Cerebellar cortex (tissue), 1 donor: Measurements from ENCODE around the gene IGSF9B.
"Not testable (repeated sequence)": the region's sequence is repeated elsewhere in the genome, so short reads cannot be mapped to it uniquely, and the experiment has no call there.

Experiments
- DNase-seq: peaks from one replicate; pipeline ENCODE4 v3.0.0-alpha.2; 2015; ENCODE audit warnings: low spot score

The IGSF9B gene

DNA sequence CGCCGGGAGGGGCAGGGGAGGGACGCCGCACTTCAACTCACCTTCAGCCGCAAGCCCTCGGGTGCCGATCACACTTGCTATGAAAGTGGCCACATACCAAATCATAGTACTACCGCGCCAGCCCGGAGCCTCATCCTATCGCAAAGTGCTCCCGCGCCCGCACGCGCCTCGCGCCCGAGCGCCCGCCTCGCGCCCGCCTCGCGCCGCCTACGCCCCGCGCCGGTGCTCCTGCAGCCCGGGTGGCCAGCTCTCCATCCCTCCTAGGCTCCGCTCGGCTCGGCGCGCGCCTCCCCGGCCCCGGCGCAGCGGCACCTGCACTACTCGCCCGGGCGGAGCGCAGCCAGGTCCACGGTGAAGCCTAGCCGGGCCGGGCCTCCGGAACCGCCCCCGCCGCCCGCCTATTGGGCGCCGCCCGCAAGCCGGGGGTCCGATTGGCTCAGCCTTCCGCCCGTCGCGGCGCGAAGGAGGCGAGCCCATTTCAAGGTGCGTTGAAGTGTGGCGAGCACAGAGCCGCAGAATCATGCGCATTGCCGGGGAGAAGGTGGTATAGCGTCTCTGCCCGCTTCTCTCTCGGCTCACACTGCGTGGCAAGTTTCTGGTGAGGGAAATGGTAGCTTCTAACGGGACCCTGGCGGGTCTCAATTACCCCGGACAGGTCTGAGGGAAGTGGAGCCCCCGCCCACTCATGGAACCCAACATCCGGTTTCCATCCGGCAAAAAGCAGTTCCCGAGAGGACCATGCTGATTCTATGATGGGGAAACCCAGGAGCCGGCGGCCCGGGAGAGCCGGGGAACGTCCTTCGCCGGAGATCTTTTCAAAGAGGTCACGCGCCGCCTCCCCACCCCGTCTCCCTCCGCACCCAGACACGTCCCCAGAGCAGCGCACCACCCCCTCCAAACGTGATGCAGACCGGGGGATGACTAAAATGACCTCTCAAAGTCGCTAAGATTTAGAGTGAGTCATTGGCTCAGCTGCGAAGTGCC, at the start of gene IGSF9B:
TSS of gene IGSF9B (minus strand) at position 319 of the 984 bp plus-strand sequence. CDS start at position 105, 214 bp downstream.
- peak; percentile 92 for DNase-seq

DNA sequence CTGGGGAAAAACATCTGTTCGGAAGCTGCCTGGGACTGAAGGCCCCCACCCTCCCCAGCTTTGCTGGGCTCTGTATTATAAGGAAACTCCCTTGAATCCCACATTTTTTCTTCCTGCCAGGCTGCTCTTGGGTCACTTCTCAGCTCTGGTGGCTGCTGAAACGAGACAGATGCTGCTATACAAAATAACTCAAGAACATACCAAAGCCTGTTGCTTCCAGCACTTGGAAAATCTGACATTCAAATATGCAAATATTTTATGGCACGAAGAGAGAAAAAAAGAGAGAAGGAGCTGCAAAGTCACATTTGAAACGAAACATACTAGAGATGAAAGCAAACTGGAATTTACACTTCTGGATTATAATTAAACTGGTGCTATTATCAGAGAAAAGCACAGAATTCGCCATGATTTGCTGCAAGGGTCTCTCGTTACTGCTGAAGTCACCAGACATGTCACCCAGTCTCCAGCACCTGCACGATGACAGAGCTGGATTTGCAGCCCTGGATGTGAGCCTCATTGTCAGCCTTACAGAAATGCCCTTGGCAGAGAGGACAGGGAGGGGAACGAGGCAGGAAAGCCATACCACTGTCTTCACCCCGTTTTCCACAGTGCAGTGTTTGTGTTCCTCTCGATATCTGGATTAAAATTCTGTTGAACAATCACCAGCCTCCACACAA, 47.9 kb upstream of the IGSF9B start:
- DNase-seq, result no peak

- DNase-seq, result no peak
These were observed 47.2 kb upstream of the IGSF9B start for GRCh38 chr11:134003792-134004495.

DNA sequence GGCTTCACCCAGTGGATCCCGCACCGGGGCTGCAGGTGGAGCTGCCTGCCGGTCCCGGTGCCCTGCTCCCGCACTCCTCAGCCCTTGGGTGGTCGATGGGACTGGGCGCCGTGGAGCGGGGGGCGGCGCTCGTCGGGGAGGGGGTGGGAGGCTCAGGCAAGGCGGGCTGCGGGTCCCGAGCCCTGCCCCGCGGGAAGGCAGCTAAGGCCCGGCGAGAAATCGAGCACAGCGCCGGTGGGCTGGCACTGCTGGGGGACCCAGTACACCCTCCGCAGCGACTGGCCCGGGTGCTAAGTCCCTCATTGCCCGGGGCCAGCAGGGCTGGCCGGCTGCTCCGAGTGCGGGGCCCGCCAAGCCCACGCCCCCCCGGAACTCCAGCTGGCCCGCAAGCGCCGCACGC, 46.1 kb upstream of the IGSF9B start:
- not testable (repeated sequence) for DNase-seq

DNA sequence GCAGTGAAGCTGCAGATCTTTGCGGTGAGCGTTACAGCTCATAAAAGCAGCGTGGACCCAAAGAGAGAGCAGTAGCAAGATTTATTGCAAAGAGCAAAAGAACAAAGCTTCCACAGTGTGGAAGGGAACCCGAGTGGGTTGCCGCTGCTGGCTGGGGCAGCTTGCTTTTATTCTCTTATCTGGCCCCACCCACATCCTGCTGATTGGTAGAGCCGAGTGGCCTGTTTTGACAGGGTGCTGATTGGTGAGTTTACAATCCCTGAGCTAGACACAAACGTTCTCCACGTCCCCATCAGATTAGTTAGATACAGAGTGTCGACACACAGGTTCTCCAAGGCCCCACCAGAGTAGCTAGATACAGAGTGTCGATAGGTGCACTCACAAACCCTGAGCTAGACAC, 45.6 kb upstream of the IGSF9B start:
- DNase-seq, result not testable (repeated sequence)

DNA sequence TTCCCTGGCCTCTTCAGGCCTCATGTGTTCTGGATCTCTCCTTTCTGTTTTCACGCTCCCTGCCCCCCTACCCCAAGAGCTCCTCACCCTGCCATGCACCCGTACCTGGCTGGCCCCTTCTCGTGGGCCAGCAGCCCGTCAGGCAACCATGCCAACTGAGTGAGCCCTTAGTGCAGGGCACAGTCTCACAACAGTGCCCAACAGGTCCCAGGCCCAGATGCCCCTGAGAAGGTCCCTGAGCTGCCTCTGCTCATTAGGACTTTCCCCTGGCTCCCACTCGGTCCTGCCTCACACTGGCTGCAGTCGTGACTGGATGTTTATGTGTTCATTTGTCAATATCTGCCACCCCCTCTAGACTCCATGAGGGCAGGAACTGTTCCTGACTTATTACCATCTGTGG, 44.8 kb upstream of the IGSF9B start:
- no peak for DNase-seq

DNA sequence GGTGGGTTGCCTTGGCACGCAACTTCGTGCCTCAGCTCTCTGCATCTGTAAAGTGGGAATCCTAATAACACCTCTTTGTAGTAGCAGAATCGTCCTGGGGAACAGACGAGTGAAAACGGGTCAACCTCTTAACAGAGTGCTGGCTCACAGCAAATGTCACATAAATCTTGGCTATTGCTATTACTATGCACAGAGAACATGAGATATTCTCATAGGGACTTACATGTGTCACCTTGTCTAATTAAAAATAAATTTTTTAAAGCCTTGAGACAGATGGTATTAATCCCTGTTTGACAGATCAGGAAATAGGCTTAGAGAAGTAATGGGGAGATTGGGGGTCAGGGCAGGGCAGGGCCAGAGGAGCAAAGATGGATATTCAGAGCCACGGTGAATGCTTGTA, 44.3 kb upstream of the IGSF9B start:
- DNase-seq, result no peak

GRCh38 chr11:133999355-133999754, 42.6 kb upstream of the IGSF9B start:
- DNase-seq, result no peak

DNA sequence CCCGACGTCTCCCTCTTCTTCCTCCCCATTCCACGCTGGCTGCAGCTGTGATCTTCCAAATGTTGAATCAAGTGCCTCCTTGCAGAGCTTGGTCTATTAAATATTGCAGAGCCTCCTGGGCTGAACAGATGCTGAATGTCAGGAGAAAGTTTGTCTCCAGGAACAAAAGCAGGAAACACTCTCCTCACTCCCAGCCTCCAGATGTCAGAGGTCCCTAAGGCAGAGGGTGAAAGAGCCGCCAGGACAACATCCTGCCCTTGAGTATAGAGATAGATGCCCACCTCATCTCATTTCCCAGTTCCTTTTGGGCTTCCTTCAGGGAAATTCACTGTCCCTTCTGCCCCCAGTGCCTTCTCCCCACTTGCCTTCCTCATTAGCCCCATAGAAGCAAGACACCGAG, 40.8 kb upstream of the IGSF9B start:
- no peak for DNase-seq

- DNase-seq, result no peak
These were observed 39.9 kb upstream of the IGSF9B start for GRCh38 chr11:133996671-133997070.

DNA sequence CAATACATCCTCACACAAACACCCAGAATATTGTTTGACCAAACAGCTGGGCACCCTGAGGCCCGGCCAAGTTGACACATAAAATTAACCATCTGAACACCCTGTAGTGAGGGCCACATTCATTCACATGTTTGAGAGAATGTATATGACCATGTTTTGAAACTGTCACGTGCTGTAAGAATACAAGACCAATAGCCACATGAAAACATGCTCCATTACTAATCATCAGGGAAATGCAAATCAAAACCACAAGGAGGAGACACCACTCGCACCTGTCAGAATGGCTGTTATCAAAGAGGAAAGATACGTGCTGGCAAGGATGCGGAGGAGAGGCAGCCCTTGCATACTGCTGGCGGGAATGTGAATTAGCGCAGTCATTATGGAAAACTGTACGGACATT, 38.3 kb upstream of the IGSF9B start:
- no peak for DNase-seq

- no peak for DNase-seq
These were observed 37.2 kb upstream of the IGSF9B start for GRCh38 chr11:133993921-133994320.

DNA sequence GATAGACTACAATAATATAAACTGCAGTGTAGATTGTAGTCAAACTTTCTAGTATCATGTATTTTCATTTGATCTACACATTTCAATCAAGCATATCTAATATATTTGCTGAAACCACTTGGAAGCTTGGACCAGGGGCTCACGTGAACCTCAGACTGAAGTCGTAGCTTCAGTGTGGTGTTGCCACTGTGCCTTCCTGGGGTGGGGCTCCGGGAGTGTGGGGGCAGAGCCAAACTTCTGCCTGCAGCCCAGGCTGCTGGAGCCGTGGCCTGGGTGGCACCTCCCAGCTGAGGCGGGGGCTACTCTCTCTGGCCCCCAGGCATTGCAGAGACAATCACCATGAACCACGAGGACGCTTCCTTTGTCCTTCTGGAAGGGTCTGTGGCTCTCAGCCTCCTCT, 36.3 kb upstream of the IGSF9B start:
- no peak for DNase-seq

GRCh38 chr11:133992121-133992520, 35.4 kb upstream of the IGSF9B start:
- DNase-seq, result no peak

DNA sequence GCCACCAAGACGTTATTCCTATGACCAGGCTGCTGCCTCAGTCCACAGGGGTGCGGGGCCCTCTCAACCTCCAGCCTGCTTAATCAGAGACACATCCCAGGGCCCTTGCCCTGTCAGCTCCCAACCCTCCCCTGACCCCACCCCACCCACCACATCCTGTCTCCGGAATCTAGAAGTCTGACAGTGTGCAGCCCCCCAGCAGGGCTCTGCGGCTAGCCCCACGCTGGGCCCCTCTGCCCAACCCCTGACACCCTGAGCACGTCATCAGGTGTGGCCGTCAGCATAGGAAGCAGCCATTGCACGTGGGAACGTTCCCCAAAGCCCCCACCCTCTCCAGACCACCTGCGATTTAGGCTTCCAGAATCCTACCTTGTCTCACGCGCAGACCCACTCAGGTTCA, 34.3 kb upstream of the IGSF9B start:
- no peak for DNase-seq

DNA sequence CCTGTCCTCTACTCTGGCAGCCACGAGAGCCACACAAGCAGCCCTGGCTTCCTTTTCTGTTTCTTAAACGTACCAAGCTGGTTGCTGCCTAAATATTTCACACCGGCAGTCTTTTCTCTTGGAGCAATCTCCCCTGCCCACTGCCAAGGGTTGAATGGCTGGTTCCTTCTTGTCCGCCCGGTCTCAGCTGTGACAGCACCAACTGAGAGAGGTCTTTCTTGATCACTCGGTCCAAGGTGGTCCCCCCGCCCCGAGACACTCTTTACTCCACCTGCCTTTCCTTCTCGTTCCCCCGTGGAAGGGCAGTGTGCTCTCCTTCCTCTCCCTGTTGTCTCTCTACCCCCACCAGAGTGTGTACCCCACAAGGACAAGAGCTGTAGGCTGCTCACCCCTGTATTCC, 33.7 kb upstream of the IGSF9B start:
- DNase-seq, result no peak

DNA sequence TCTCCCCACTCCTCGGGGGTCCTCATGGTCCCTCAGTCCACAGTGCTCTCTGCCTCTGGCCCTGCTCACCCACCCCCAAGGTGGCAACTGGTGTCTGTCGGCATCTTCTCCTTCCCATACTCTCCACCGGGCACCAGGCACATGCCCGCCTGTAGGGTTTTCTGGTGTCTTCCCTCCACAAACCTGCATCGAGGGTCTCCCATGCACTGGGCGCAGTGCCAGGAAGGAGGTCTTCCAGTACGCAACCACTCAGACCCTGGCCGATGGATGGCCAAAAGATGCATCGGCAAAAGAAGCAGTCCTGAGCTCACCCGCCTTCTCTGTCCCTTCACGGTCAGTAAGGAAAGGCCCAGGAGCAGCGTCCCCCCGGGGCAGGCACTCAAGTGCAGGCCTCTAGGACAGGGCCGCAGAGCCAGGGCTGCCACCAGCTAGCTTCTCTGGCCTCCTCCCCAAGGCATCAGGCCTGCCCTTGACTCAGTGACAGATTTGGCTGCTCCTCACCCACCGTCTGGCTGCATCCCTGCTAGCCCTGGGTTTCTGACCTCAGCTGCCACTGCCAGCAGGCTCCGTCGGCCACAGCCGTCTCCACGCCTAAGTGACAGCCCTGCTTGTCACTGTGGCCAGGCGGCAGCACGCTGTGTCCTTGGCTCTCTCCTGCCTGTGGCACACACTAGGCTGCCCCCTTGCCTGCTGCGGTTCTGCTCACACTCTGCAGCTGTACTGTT, 32.1 kb upstream of the IGSF9B start:
- DNase-seq, result peak; percentile 95

DNA sequence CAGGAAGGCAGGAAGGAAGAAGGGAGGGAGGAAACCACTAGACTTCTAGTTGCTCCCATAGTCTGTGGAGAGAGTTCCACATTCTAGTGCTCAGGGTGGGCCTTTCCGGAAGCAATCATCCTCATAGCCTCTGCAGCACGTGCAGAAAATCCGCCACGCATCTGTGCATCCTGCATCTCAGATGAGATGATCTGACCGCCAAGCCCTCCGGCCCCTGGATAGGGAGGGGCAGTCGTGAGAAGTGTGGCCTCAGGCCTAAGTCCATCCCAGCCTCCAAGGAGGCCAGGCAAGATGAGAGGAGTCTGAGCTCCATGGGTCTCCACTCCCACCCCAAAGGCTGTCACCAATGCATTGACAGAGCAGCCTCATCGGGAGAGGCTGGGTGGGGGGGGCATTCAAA, 30.4 kb upstream of the IGSF9B start:
- no peak for DNase-seq

- no peak for DNase-seq
These were observed 29.5 kb upstream of the IGSF9B start for GRCh38 chr11:133985981-133986944.

DNA sequence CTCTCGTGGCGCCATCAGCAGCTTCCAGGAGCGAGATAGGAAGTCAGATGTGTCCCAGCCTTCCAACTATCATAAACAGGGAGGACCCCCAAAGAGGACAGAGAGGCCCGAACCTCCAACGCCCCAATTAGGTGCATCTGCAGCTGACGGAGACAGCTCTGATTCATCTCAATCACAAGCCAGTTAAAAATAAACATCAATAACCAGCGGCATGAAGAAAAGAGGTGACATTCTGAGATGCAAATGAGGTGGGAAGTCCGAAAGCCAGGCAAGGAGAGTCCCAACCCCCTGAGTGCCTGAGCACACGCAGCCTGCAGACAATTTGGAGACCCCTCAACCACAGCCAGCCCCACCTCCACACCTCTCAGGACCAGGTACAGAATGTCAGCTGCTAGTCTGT, 28.1 kb upstream of the IGSF9B start:
- no peak for DNase-seq
